Spleen (tissue), 11 donors: ENCODE data around the gene DISC1. TPM values are rescaled to one million over a fixed set of nuclear protein-coding genes. Genes with fewer than 3 reads are reported as not detected.

Source experiments
- DNase-seq: peaks from one replicate; pipeline ENCODE4 v3.0.0-alpha.2; 2020
- H3K27ac ChIP-seq, 8 donors: fragments of 200-600 bp; sonication (generic) in 7 of 8; 1 replicate in 4 of 8; 2 replicates in 4 of 8; pipeline versions ENCODE4 v1.5.0 to v1.8.0; 2016 to 2021; ENCODE audit warnings: inconsistent platforms in 4 of 8, mild to moderate bottlenecking in 4 of 8, moderate library complexity in 1 of 8
- H3K27me3 ChIP-seq, 7 donors: fragments of 200-600 bp; sonication (generic) in 6 of 7; replicated peaks in 1 of 7; 1 replicate in 4 of 7; 2 replicates in 3 of 7; pipeline versions ENCODE4 v1.5.0 to v1.8.0; 2016 to 2021; ENCODE audit warnings: inconsistent platforms in 3 of 7, mild to moderate bottlenecking in 1 of 7
- H3K36me3 ChIP-seq, 6 donors: fragments of 200-600 bp; sonication (generic) in 5 of 6; 1 replicate in 4 of 6; 2 replicates in 2 of 6; pipeline versions ENCODE4 v1.5.0 to v1.8.0; 2016 to 2021; ENCODE audit warnings: inconsistent platforms in 2 of 6
- H3K4me1 ChIP-seq, 6 donors: fragments of 200-600 bp; sonication (generic) in 5 of 6; 1 replicate in 3 of 6; 2 replicates in 3 of 6; pipeline versions ENCODE4 v1.5.0 to v1.8.0; 2016 to 2021; ENCODE audit warnings: inconsistent platforms in 3 of 6
- H3K4me3 ChIP-seq, 8 donors: fragments of 200-600 bp; sonication (generic) in 7 of 8; 1 replicate in 4 of 8; 2 replicates in 4 of 8; pipeline versions ENCODE4 v1.5.0 to v1.8.0; 2016 to 2021; ENCODE audit warnings: inconsistent platforms in 4 of 8, mild to moderate bottlenecking in 4 of 8, moderate library complexity in 2 of 8
- H3K9me3 ChIP-seq, 8 donors: fragments of 200-600 bp; sonication (generic) in 7 of 8; 1 replicate in 4 of 8; 2 replicates in 4 of 8; pipeline versions ENCODE4 v1.5.0 to v1.8.0; 2016 to 2021; ENCODE audit warnings: inconsistent platforms in 4 of 8
- CTCF ChIP-seq, 11 experiments: fragments of 200-600 bp in 7 of 11; fragments of 450-650 bp in 4 of 11; sonication (generic) in 4 of 11; IDR thresholded peaks in 8 of 11; conservative IDR thresholded peaks in 3 of 11; 1 replicate in 7 of 11; 2 replicates in 4 of 11; pipeline versions ENCODE4 v1.4.0 to v1.8.0; 2016 to 2021; ENCODE audit warnings: antibody characterized with exemption in 11 of 11, inconsistent platforms in 4 of 11, mild to moderate bottlenecking in 1 of 11
- POLR2A ChIP-seq, 3 donors: fragments of 450-650 bp; IDR thresholded peaks; one replicate each; pipeline ENCODE4 v1.5.1; 2017; ENCODE audit warnings: antibody characterized with exemption in 3 of 3, mild to moderate bottlenecking in 1 of 3
- POLR2AphosphoS5 ChIP-seq, 3 donors: sonication (generic); formaldehyde crosslinking; IDR thresholded peaks; one replicate each; pipeline ENCODE4 v1.5.1; 2017; ENCODE audit warnings: antibody characterized with exemption in 3 of 3
- WGBS, 5 donors: extraction: QIAGEN DNeasy Blood & Tissue Kit in 3 of 5; methylation state at CpG; one replicate each; pipeline versions ENCODE4 v1.1.5 to v1.1.7; 2013 to 2018; 5-methylcytosine and 5-hydroxymethylcytosine counted together
- intact Hi-C: fragments of 100-400 bp; cut with DNase I; formaldehyde crosslinking; loops from one replicate; pipeline ENCODE4 v1.15.0; 2023; ENCODE audit warnings: low total_unique reads
- polyA plus RNA-seq, 3 donors: library from polyadenylated mRNA; stranded (reverse); fragments of 200-250 nt; gene quantifications; one replicate each; pipeline ENCODE4 v1.2.1, GENCODE V29; 2013
- total RNA-seq, 7 donors: library from RNA; depleted of rRNA in 3 of 7; stranded (reverse); fragments of >200 nt in 3 of 7; fragmentation: NEBNext Ultra II Directional in 4 of 7; extraction: Animal tissue kit (Norgen Biotek cat#: 25700) in 4 of 7; gene quantifications; one replicate each; pipeline versions ENCODE4 v1.1.0 to v1.2.1, GENCODE V29; 2016 to 2021
- donor health status: healthy with polysubstance abuse.
- donor health status: DM: no; HTN: no; CAD: no; lungs with moderate emphysema.
- donor health status: DM: no; HTN: no; CAD: no.
- donor health status: Bipolar disorder and iron deficiency.
- donor health status: healthy.
- donor health status: DM: no; HTN: no; CAD: no.
- donor health status: DM: yes; HTN: yes; CAD: no.

The DISC1 gene
- total and polyA plus RNA-seq, 10 donors, result 0.89 to 36.4 (median 24.2) TPM

- H3K9me3 ChIP-seq, result no peaks in the 10 kb centered on the region
- intact Hi-C loops, result no loop called here
- 73 to 79% (median 75%) methylated on average over 16 to 21 of the region's 21 CpGs for WGBS, 5 donors
- H3K27me3 ChIP-seq, result no peaks in the 10 kb centered on the region
- peak; percentile 86 for DNase-seq
- peak in 10 of 11 experiments; percentile 22 to 77 (median 50) for TF ChIP-seq CTCF (IDR thresholded peaks at IDR 0.05 in 8 of 11, conservative IDR thresholded peaks at IDR 0.05 in 3 of 11)
- no peak for TF ChIP-seq POLR2A (IDR thresholded peaks at IDR 0.05)
- TF ChIP-seq POLR2AphosphoS5 (IDR thresholded peaks at IDR 0.05), result peak in 1 of 3 donors; percentile 52
- peaks cover 0 to 21% (median 0%) of the 10 kb centered on the region in 6 donors for H3K4me1 ChIP-seq
- no peak overlapping the region for H3K27ac ChIP-seq
- H3K36me3 ChIP-seq, result peaks cover 0 to 9% (median 0%) of the 10 kb centered on the region in 6 donors
- H3K4me3 ChIP-seq, result no peak overlapping the region
Measured at GRCh38 chr1:231806623-231807495, 180.3 kb downstream of the DISC1 start.

- Histone ChIP-seq H3K36me3 (peaks cover 0 to 9% (median 0%) of the 10 kb centered on the region in 6 donors), H3K27me3 (no peaks in the 10 kb centered on the region), H3K9me3 (no peaks in the 10 kb centered on the region), H3K27ac (no peak overlapping the region), H3K4me3 (no peak overlapping the region), H3K4me1 (peaks cover 0 to 21% (median 0%) of the 10 kb centered on the region in 6 donors)
- DNase-seq, result no peak
- TF ChIP-seq CTCF (IDR thresholded peaks at IDR 0.05 in 8 of 11, conservative IDR thresholded peaks at IDR 0.05 in 3 of 11) (no peak), POLR2AphosphoS5 (IDR thresholded peaks at IDR 0.05) (no peak), POLR2A (IDR thresholded peaks at IDR 0.05) (no peak)
- intact Hi-C loops, result no loop called here
- WGBS, 5 donors, result 84 to 97% (median 93%) methylated on average over 2 of the region's 2 CpGs
Measured at GRCh38 chr1:231807541-231807940, 181.0 kb downstream of the DISC1 start.

DNA sequence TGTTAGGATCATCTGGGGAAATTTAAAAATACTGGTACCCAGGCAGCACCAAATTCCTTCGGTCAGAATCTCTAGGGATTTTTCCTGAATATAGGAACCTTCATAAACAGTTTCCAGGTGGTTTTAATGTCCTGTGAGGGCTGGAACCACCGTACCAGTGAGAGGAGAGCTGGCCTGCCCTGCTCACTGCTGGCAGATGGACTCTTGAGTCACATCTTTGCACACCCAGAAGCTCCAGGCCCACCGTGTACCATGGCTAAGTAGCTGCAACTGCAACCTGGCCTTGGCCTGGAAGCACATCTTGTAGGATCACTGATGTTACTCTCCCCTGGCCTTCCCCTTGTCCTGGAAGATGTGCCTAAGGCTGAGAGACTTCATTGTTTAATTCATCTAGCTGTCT, 181.5 kb downstream of the DISC1 start:
- Histone ChIP-seq H3K36me3 (peaks cover 0 to 14% (median 0%) of the 10 kb centered on the region in 6 donors), H3K27ac (no peak overlapping the region), H3K4me3 (no peak overlapping the region), H3K4me1 (peaks cover 0 to 17% (median 0%) of the 10 kb centered on the region in 6 donors), H3K27me3 (no peaks in the 10 kb centered on the region), H3K9me3 (no peaks in the 10 kb centered on the region)
- DNase-seq, result no peak
- 89 to 94% (median 91%) methylated on average over 3 of the region's 3 CpGs for whole genome bisulfite sequencing, 5 donors
- no peak for TF ChIP-seq CTCF (IDR thresholded peaks at IDR 0.05 in 8 of 11, conservative IDR thresholded peaks at IDR 0.05 in 3 of 11)
- TF ChIP-seq POLR2AphosphoS5 (IDR thresholded peaks at IDR 0.05), result no peak
- TF ChIP-seq POLR2A (IDR thresholded peaks at IDR 0.05), result no peak
- intact Hi-C loops, result no loop called here

- Histone ChIP-seq H3K27me3 (no peaks in the 10 kb centered on the region), H3K4me1 (peaks cover 0 to 14% (median 0%) of the 10 kb centered on the region in 6 donors), H3K9me3 (no peaks in the 10 kb centered on the region), H3K36me3 (peaks cover 0 to 19% (median 0%) of the 10 kb centered on the region in 6 donors), H3K27ac (no peak overlapping the region), H3K4me3 (no peak overlapping the region)
- no peak for DNase-seq
- WGBS, 5 donors, result 40 to 69% (median 47%) methylated on average over 2 of the region's 2 CpGs
- TF ChIP-seq POLR2AphosphoS5 (IDR thresholded peaks at IDR 0.05), result no peak
- TF ChIP-seq CTCF (IDR thresholded peaks at IDR 0.05 in 8 of 11, conservative IDR thresholded peaks at IDR 0.05 in 3 of 11), result no peak
- TF ChIP-seq POLR2A (IDR thresholded peaks at IDR 0.05), result no peak
- intact Hi-C loops, result no loop called here
Measured at GRCh38 chr1:231808990-231809389, 182.4 kb downstream of the DISC1 start.
